ENCODE measurements around the gene TSPAN17. TPM values are rescaled to one million over a fixed set of nuclear protein-coding genes. Genes with fewer than 3 reads are reported as not detected.

TSPAN17 gene
- total RNA-seq, 2 donors from 2014 or later: 17.6 to 38.1 TPM

GRCh38 chr5:176656467-176656990 is 9.2 kb downstream of the TSPAN17 start:
- Histone ChIP-seq H3K27me3 (replicated peaks; ENCODE audit: insufficient read depth) (no peaks in the 10 kb centered on the region), H3K9me3 (no peaks in the 10 kb centered on the region), H3K27ac (no peak overlapping the region), H3K36me3 (peaks cover 0 to 4% of the 10 kb centered on the region in 2 donors), H3K4me1 (replicated peaks) (no peaks in the 10 kb centered on the region), H3K4me3 (no peak overlapping the region)
- intact Hi-C loops (cut with DNase I): loop anchor here (5.0 kb wide), 2 partner anchors 301 to 456 kb away; no protein-coding TSS in a partner anchor
- TF ChIP-seq CTCF (IDR thresholded peaks at IDR 0.05) (no peak), POLR2A (IDR thresholded peaks at IDR 0.05) (no peak), POLR2AphosphoS5 (IDR thresholded peaks at IDR 0.05) (no peak)
- DNase-seq (ENCODE audit: low spot score): no peak
- 84% methylated on average over 13 of the region's 13 CpGs for WGBS

GRCh38 chr5:176658007-176658599 is 10.8 kb downstream of the TSPAN17 start:
- intact Hi-C loops (cut with DNase I): loop anchor here (5.0 kb wide), 2 partner anchors 299 to 454 kb away; no protein-coding TSS in a partner anchor
- H3K9me3 ChIP-seq: no peaks in the 10 kb centered on the region
- 53% methylated on average over 13 of the region's 14 CpGs for WGBS
- no peaks in the 10 kb centered on the region for H3K27me3 ChIP-seq (replicated peaks; ENCODE audit: insufficient read depth)
- H3K4me3 ChIP-seq: no peak overlapping the region
- peak; percentile 58 for DNase-seq (ENCODE audit: low spot score)
- H3K36me3 ChIP-seq: peaks cover 0 to 4% of the 10 kb centered on the region in 2 donors
- H3K27ac ChIP-seq: no peak overlapping the region
- H3K4me1 ChIP-seq (replicated peaks): no peaks in the 10 kb centered on the region
- TF ChIP-seq POLR2AphosphoS5 (IDR thresholded peaks at IDR 0.05) (no peak), CTCF (IDR thresholded peaks at IDR 0.05) (peak in 3 of 4 experiments; percentile 34 to 74 (median 61))

- Histone ChIP-seq H3K9me3 (no peaks in the 10 kb centered on the region), H3K4me3 (no peak overlapping the region), H3K36me3 (peaks cover 0 to 4% of the 10 kb centered on the region in 2 donors), H3K27me3 (replicated peaks; ENCODE audit: insufficient read depth) (no peaks in the 10 kb centered on the region), H3K4me1 (replicated peaks) (no peaks in the 10 kb centered on the region), H3K27ac (no peak overlapping the region)
- TF ChIP-seq POLR2AphosphoS5 (IDR thresholded peaks at IDR 0.05) (no peak), CTCF (IDR thresholded peaks at IDR 0.05) (no peak), POLR2A (IDR thresholded peaks at IDR 0.05) (no peak)
- no peak for DNase-seq (ENCODE audit: low spot score)
- 67% methylated on average over 11 of the region's 11 CpGs for whole genome bisulfite sequencing
- intact Hi-C loops (cut with DNase I): loop anchor here (5.0 kb wide), 2 partner anchors 298 to 453 kb away; no protein-coding TSS in a partner anchor
Measured at GRCh38 chr5:176658817-176659511, 11.7 kb downstream of the TSPAN17 start.

GRCh38 chr5:176659512-176659839 is 12.2 kb downstream of the TSPAN17 start:
- Histone ChIP-seq H3K36me3 (peaks cover 0 to 4% of the 10 kb centered on the region in 2 donors), H3K4me1 (replicated peaks) (no peaks in the 10 kb centered on the region), H3K9me3 (no peaks in the 10 kb centered on the region), H3K27me3 (replicated peaks; ENCODE audit: insufficient read depth) (no peaks in the 10 kb centered on the region), H3K27ac (no peak overlapping the region), H3K4me3 (no peak overlapping the region)
- WGBS: 74% methylated on average over 7 of the region's 7 CpGs
- intact Hi-C loops (cut with DNase I): loop anchor here (5.0 kb wide), 2 partner anchors 298 to 453 kb away; no protein-coding TSS in a partner anchor
- TF ChIP-seq CTCF (IDR thresholded peaks at IDR 0.05) (no peak), POLR2A (IDR thresholded peaks at IDR 0.05) (no peak), POLR2AphosphoS5 (IDR thresholded peaks at IDR 0.05) (no peak)
- no peak for DNase-seq (ENCODE audit: low spot score)
